ENCODE data around the gene CDK5RAP2. TPM values are rescaled to one million over a fixed set of nuclear protein-coding genes. Genes with fewer than 3 reads are reported as not detected.
"Not testable (repeated sequence)": the region's sequence is repeated elsewhere in the genome, so short reads cannot be mapped to it uniquely, and the experiment has no call there.

CDK5RAP2 gene
- total RNA-seq, 1 donor from 2014 or later, result 27.4 TPM

DNA sequence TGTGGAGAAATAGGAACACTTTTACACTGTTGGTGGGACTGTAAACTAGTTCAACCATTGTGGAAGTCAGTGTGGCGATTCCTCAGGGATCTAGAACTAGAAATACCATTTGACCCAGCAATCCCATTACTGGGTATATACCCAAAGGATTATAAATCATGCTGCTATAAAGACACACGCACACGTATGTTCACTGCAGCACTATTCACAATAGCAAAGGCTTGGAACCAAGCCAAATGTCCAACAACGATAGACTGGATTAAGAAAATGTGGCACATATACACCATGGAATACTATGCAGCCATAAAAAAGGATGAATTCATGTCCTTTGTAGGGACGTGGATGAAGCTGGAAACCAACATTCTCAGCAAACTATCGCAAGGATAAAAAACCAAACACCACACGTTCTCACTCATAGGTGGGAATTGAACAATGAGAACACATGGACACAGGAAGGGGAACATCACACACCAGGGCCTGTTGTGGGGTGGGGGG lies 27.7 kb downstream of the CDK5RAP2 start:
- DNase-seq (ENCODE audit: low spot score); ATAC-seq: not testable (repeated sequence)

GRCh38 chr9:120545701-120546550 lies 34.0 kb downstream of the CDK5RAP2 start:
- DNase-seq (ENCODE audit: low spot score) (no peak), ATAC-seq (no peak)

DNA sequence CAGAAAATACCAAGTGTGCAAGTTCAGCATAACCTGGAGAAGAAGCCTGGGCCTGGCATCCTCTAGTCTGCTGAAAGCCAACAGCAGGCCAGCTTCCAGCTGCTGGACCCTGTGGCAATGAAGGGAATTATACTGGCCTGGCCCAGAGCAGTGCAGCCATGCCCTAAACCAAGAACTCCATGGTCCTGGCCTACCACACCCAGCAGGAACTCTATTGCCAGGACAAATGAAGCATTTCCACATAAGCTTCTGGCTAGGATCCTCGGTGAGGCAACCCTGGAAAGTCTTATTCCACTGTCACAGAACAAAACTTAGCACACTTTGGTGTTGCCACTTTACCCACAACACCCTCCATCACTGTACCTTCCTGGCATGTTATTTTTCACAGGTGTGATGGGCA lies 35.5 kb downstream of the CDK5RAP2 start:
- DNase-seq (ENCODE audit: low spot score) (no peak), ATAC-seq (peak; percentile 37)

GRCh38 chr9:120542701-120543490 lies 37.1 kb downstream of the CDK5RAP2 start:
- no peak for ATAC-seq
- no peak for DNase-seq (ENCODE audit: low spot score)

- ATAC-seq (no peak), DNase-seq (ENCODE audit: low spot score) (no peak)
Measured at GRCh38 chr9:120541921-120542320, 38.0 kb downstream of the CDK5RAP2 start.

DNA sequence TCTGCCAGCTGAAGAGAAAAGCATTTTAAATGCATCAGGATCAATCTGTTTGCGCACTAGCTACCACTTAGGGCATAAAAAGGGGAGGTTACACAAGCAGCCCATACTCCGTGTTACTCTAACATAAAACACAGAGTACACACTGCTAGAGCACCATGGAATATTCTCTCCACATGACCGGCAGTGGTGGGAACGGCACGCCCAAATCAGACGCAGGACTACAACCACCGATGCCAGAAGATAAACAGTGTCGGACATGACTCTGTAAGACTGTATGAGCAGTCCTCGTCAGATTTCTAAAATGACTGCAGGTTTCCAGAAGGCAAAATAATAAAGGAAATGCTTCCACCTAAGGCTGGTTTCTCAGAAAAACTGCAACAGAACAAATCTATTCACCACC lies 40.0 kb downstream of the CDK5RAP2 start:
- no peak for DNase-seq (ENCODE audit: low spot score)
- ATAC-seq, result no peak

- ATAC-seq (peak; percentile 88), DNase-seq (ENCODE audit: low spot score) (peak; percentile 73)
Measured at GRCh38 chr9:120538339-120538738, 41.6 kb downstream of the CDK5RAP2 start.

GRCh38 chr9:120536949-120537640 lies 42.9 kb downstream of the CDK5RAP2 start:
- no peak for DNase-seq (ENCODE audit: low spot score)
- no peak for ATAC-seq

DNA sequence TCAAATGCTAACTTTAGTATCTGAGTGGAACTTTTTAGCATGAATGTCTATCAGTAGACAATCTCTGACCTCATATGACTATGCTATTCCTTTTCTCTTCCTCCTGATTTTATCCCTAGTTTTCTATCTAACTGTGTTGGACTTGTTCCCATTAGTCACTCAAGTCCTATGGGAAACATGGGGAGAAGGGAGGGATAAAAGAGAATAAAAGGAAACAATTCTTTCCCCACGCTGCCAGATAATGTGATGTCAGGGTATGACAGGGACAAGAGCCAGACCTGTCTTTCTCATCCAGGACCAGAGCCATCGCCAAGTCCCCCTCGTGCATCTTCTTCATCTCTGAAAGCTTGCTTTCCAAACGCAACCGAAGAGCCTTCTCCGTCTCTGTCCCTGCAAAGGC lies 43.9 kb downstream of the CDK5RAP2 start:
- ATAC-seq, result no peak
- DNase-seq (ENCODE audit: low spot score), result no peak

DNA sequence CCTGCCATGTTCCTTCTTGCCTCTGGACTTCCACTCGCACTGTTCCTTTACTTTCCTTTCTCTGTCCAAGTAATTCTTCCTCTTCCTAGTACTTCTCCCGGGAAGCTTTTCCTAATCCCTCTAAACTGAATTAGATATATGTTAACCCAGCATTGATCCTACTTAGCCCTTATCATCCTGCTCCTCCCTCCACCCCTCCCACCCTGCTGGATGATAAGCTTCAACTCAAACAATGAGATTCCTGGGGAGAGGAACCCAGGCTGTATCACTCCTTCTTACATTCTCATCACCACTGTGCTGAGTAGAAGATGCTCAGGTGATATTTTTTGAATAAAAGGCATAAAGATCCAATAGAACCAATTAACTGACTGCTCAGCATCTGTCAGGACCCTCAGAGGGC lies 45.7 kb downstream of the CDK5RAP2 start:
- no peak for ATAC-seq
- no peak for DNase-seq (ENCODE audit: low spot score)

DNA sequence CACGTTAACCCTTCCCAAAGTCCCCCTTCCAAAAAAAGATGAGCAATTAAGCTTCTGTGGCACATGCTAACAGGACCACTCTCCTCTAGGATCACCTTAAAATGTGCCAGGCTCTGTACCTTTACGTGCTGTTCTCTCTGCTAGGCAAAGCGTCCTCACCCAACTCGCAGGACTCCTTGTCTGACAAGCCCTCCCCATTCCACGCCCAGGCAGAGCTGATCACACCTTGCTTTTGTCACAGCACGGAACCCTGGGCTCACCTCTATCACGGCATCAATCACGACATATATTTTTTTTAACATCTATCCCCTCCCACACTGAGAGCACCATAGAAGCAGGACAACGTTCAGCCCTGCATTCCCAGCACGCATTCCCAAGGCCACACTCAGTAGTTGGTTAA lies 47.1 kb downstream of the CDK5RAP2 start:
- DNase-seq (ENCODE audit: low spot score) (no peak), ATAC-seq (no peak)

DNA sequence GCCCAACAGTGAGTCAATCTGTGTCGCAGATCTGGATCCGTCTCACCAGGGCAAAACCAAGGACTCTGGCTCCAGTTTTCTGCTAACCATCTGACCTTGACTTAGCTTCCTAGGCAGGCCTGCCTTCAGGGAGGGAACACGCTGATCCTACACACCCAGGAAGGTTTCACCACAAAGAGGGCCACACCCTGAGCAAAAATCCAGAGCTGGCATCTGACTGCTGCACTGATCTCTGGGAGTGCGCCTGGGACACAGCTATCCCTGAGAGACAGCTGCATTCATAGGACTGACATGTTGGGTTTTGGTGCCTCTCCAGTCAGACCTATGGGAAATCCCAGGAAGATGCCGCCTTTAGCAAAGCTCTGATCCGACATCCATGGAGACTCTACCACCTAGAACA lies 47.5 kb downstream of the CDK5RAP2 start:
- DNase-seq (ENCODE audit: low spot score) (no peak), ATAC-seq (peak; percentile 61)

DNA sequence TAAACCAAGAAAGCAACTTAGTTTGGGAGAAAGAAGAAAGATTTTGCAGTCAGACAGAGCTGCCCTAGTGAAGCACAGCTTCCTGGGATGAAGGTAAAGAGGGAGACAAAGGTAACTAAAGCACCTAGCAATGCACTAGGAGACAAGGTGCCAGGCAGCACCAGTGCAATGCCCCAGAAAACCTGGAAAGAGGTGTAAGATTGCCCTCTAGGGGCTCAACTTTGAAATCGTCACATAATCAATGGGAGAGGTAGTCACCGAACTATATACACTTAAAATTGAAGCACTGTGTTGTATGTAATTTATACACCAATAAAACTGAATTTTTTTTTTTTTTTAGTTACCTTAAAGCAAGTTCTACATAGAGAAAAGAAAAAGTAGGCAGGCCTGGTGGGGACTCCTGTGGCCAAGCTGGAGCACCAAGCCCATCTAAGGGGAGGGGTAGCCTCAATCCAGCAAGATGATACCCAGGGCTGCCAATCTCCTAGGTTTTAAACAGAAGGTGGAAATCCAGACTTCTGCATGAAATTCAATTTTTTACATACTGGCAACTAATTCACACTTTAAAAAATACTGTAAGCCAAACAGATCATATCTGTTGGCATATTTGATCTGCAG lies 48.2 kb downstream of the CDK5RAP2 start:
- ATAC-seq (peak; percentile 91), DNase-seq (ENCODE audit: low spot score) (no peak)

DNA sequence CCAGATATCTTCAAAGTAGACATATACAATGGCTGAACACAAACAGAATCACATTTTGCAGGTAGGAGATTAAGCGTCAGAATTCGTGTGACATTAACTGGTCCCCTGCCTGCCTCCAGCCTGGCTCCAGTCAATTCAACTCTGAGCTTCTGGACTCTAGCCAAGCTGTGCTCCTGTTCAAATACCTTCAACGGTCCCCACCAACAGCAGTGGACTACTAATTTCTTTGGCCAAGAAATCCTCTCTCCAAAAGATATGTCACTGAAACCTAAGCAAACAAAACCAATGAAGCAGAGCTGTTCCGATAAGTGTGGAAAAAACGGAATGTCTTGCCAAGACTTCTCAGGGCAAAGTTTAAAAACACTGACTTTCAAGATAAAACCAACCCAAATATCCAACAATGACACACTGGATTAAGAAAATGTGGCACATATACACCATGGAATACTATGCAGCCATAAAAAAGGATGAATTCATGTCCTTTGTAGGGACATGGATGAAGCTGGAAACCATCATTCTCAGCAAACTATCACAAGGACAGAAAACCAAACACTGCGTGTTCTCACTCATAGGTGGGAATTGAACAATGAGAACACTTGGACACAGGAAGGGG lies 49.6 kb downstream of the CDK5RAP2 start:
- not testable (repeated sequence) for DNase-seq (ENCODE audit: low spot score)
- ATAC-seq, result peak; percentile 16

- ATAC-seq (no peak), DNase-seq (ENCODE audit: low spot score) (no peak)
Measured at GRCh38 chr9:120528829-120529228, 51.1 kb downstream of the CDK5RAP2 start.

DNA sequence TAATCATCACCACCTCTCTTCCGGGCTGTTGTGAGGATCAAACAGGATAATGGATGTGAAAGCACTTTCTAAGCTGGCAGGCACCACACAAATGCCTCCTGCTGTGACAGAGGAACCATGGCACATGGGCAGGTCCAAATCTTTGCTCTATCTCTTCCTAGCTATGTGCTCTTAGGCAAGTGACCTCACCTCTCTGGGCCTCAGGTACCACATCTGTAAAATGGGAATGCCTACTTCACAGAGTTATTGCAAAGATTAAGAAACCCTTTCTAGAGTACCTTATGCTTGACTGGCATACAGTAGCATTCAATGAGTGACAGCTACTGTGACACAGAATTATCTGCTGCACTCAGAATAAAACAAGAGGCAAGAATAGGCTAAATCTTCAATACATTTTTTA lies 51.6 kb downstream of the CDK5RAP2 start:
- DNase-seq (ENCODE audit: low spot score) (no peak), ATAC-seq (no peak)

- ATAC-seq (no peak), DNase-seq (ENCODE audit: low spot score) (no peak)
Measured at GRCh38 chr9:120526534-120526933, 53.4 kb downstream of the CDK5RAP2 start.

DNA sequence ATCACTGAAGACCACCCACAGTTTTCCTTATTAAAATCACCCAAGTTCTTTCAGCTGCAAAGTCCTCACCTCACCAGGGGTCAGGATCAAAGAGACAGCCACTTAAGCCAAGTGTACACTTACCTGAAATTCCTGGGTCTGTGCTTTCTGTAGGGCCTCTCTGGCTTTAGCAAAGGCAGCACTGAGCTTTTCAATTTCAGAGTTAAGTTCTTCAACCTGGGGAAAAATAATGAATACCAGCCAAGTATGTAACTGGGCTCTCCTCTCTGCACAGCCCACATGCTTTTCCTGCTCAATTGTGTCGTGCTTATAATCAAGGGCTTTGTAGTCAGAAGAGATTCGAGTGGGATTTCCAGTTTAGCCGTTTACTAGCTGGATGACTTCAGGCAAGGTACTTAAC lies 55.1 kb downstream of the CDK5RAP2 start:
- ATAC-seq, result no peak
- DNase-seq (ENCODE audit: low spot score), result no peak

GRCh38 chr9:120524038-120524437 lies 55.9 kb downstream of the CDK5RAP2 start:
- ATAC-seq (no peak), DNase-seq (ENCODE audit: low spot score) (no peak)

GRCh38 chr9:120522558-120522957 lies 57.4 kb downstream of the CDK5RAP2 start:
- ATAC-seq (peak; percentile 73), DNase-seq (ENCODE audit: low spot score) (peak; percentile 56)
